Testis (tissue), 3 donors: ENCODE data around the gene ATF6B. TPM values are rescaled to one million over a fixed set of nuclear protein-coding genes. Genes with fewer than 3 reads are reported as not detected.

Source experiments
- DNase-seq: peaks from one replicate; pipeline ENCODE4 v3.0.0-alpha.2; 2019
- H3K27ac ChIP-seq, 2 donors: fragments of 200-600 bp; sonication (generic); one replicate each; pipeline ENCODE4 v1.5.1; 2019
- H3K27me3 ChIP-seq: fragments of 200-600 bp; sonication (generic); one replicate; pipeline ENCODE4 v1.5.1; 2019
- H3K36me3 ChIP-seq: fragments of 200-600 bp; sonication (generic); one replicate; pipeline ENCODE4 v1.5.1; 2017; ENCODE audit warnings: low read depth; ENCODE audit errors: missing control alignments
- H3K4me1 ChIP-seq: fragments of 200-600 bp; sonication (generic); one replicate; pipeline ENCODE4 v1.5.1; 2019
- H3K4me3 ChIP-seq, 2 donors: fragments of 200-600 bp; sonication (generic); one replicate each; pipeline ENCODE4 v1.5.1; 2017 to 2019
- H3K9me3 ChIP-seq: fragments of 200-600 bp; sonication (generic); one replicate; pipeline ENCODE4 v1.5.1; 2017
- POLR2A ChIP-seq: fragments of 450-650 bp; IDR thresholded peaks from one replicate; pipeline ENCODE4 v1.6.1; 2017; ENCODE audit warnings: antibody characterized with exemption, mild to moderate bottlenecking, moderate library complexity
- WGBS, 2 donors: methylation state at CpG; one replicate each; pipeline ENCODE4 v1.1.5; 2018; 5-methylcytosine and 5-hydroxymethylcytosine counted together
- intact Hi-C: fragments of 100-400 bp; cut with DNase I; formaldehyde crosslinking; loops from one replicate; pipeline ENCODE4 v1.15.1; 2023; ENCODE audit warnings: low total_unique reads
- polyA plus RNA-seq: library from polyadenylated mRNA; stranded (reverse); fragments of 350-450 nt; fragmentation: Illumina TruSeq; extraction: RNeasy Lipid Tissue Mini Kit (QIAGEN cat#74804); gene quantifications from one replicate; pipeline ENCODE4 v1.2.3, GENCODE V29; 2014; ENCODE audit warnings: low read depth, low replicate concordance; ENCODE audit not compliant: insufficient read depth
- total RNA-seq, 2 donors: library from RNA; depleted of rRNA; stranded (reverse); fragments of >200 nt; gene quantifications; one replicate each; pipeline ENCODE4 v1.2.3, GENCODE V29; 2016
- TF ChIP-seq, protein P1 (sequence below), 3 experiments: fragments of 450-650 bp in 2 of 3; fragments of 200-600 bp in 1 of 3; sonication (generic) in 1 of 3; IDR thresholded peaks; one replicate each; pipeline ENCODE4 v1.5.1; 2016 to 2019; ENCODE audit warnings: antibody characterized with exemption in 3 of 3, mild to moderate bottlenecking in 2 of 3, moderate library complexity in 1 of 3

The ATF6B gene
- total and polyA plus RNA-seq, 3 donors from 2014 or later: 76.3 to 138 (median 120) TPM

DNA sequence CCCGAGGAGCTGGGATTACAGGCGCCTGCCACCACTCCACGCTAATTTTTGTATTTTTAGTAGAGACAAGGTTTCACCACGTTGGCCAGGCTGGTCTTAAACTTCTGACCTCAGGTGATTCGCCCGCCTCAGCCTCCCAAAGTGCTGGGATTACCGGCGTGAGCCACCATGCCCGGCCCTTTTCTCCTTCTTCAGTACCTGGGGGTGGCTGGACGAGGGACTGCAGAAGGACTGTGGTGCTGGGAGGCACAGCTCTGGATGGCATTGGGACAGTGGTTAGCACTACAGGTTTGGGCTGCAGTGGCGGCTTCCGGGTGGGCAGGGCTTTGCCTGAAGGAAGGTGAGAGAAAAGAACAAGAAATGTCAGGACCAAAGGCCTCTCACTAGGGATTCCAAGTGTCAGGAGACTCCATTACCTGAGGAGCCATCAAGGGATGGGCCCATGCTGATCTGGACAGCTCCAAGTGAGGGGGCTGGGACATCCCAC lies 7.4 kb downstream of the ATF6B start:
- 93 to 96% methylated on average over 11 to 12 of the region's 12 CpGs for WGBS, 2 donors
- Histone ChIP-seq H3K36me3 (no peaks in the 10 kb centered on the region), H3K27ac (no peak overlapping the region), H3K4me1 (no peaks in the 10 kb centered on the region), H3K4me3 (no peak overlapping the region), H3K27me3 (no peaks in the 10 kb centered on the region), H3K9me3 (no peaks in the 10 kb centered on the region)
- no peak for DNase-seq
- intact Hi-C loops: loop anchor here (10.0 kb wide), 1 partner anchor 166 kb away; the partner anchor contains the start of genes NELFE and SKIC2
- TF ChIP-seq, protein P1, sequence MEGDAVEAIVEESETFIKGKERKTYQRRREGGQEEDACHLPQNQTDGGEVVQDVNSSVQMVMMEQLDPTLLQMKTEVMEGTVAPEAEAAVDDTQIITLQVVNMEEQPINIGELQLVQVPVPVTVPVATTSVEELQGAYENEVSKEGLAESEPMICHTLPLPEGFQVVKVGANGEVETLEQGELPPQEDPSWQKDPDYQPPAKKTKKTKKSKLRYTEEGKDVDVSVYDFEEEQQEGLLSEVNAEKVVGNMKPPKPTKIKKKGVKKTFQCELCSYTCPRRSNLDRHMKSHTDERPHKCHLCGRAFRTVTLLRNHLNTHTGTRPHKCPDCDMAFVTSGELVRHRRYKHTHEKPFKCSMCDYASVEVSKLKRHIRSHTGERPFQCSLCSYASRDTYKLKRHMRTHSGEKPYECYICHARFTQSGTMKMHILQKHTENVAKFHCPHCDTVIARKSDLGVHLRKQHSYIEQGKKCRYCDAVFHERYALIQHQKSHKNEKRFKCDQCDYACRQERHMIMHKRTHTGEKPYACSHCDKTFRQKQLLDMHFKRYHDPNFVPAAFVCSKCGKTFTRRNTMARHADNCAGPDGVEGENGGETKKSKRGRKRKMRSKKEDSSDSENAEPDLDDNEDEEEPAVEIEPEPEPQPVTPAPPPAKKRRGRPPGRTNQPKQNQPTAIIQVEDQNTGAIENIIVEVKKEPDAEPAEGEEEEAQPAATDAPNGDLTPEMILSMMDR (IDR thresholded peaks at IDR 0.05): no peak
- TF ChIP-seq POLR2A: no peak

DNA sequence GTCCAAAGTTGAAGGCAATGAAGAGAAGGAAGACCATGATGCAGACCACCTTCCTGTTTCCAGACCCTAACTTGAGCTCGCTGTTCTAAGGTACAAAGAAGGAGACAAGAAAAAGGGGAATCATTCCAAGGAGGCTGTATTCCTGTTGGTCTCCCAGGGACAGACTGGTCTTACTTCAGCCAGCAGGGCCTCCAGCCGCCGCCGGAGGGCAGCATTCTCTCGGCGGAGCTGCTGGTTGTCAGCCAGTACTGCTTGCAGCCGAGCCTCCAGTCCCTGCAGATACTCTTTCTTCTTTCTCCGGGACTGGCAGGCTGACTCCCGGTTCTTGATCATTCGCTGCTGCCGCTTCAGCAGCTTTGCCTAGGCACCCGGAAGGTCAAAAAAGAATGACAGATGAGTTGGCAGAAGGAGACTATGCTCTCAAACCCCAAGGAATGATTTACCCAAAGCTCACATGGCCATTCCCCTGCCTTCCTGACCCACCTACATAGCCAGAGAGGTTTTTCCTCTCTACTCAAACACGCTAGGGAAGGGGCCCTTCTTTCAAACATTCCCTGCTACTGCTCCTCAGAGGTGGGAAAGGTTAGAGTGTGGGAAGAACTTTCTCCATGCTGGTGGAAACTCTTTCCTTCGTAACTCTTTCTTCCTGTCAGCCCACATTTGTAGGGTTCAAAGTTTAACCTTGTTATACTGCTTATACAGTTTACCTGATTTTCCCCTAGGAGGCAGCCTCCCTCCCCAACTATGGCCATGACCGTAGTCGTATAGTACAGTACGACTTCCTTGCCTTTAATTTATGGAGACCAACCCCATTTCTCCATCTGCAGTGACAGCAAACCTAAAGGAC lies 9.0 kb downstream of the ATF6B start:
- H3K36me3 ChIP-seq: no peaks in the 10 kb centered on the region
- H3K4me1 ChIP-seq: peaks cover 3% of the 10 kb centered on the region
- H3K27me3 ChIP-seq: no peaks in the 10 kb centered on the region
- WGBS, 2 donors: 31 to 42% methylated on average over 17 of the region's 17 CpGs
- peak; percentile 92 for DNase-seq
- peak overlapping the region in 1 of 2 donors; percentile 60 for H3K27ac ChIP-seq
- intact Hi-C loops: no loop called here
- no peaks in the 10 kb centered on the region for H3K9me3 ChIP-seq
- no peak overlapping the region for H3K4me3 ChIP-seq
- TF ChIP-seq, protein P1 (IDR thresholded peaks at IDR 0.05): peak; percentile 83 to 94 (median 90)
- TF ChIP-seq POLR2A: no peak

- no peak overlapping the region for H3K4me3 ChIP-seq
- peaks cover 15% of the 10 kb centered on the region for H3K4me1 ChIP-seq
- no peak overlapping the region for H3K27ac ChIP-seq
- no peaks in the 10 kb centered on the region for H3K36me3 ChIP-seq
- H3K9me3 ChIP-seq: no peaks in the 10 kb centered on the region
- H3K27me3 ChIP-seq: no peaks in the 10 kb centered on the region
- intact Hi-C loops: no loop called here
- DNase-seq: no peak
- no peak for TF ChIP-seq POLR2A
- TF ChIP-seq, protein P1 (IDR thresholded peaks at IDR 0.05): no peak
- WGBS, 2 donors: 77 to 82% methylated on average over 5 to 9 of the region's 9 CpGs
These were observed 10.6 kb downstream of the ATF6B start for GRCh38 chr6:32117461-32117860.

- TF ChIP-seq, protein P1 (IDR thresholded peaks at IDR 0.05): peak in 2 of 3 experiments; percentile 10 to 46
- TF ChIP-seq POLR2A: no peak
- intact Hi-C loops: no loop called here
- Histone ChIP-seq H3K27me3 (no peaks in the 10 kb centered on the region), H3K27ac (no peak overlapping the region), H3K4me3 (no peak overlapping the region), H3K9me3 (no peaks in the 10 kb centered on the region), H3K36me3 (no peaks in the 10 kb centered on the region), H3K4me1 (peaks cover 23% of the 10 kb centered on the region)
- 89 to 94% methylated on average over 7 of the region's 7 CpGs for whole genome bisulfite sequencing, 2 donors
- no peak for DNase-seq
These were observed 11.4 kb downstream of the ATF6B start for GRCh38 chr6:32116674-32117073.
